MM.1S (cell line): ENCODE data around the gene PTPRR.

Experiments
- DNase-seq: peaks from one replicate; pipeline ENCODE4 v3.0.0-alpha.2; 2015
- H2AFZ ChIP-seq: fragments of 300-600 bp; sonication (generic); 2 replicates; pipeline ENCODE4 v1.6.0; 2016; ENCODE audit warnings: antibody characterized with exemption, low read length
- H3F3A ChIP-seq: fragments of 300-600 bp; sonication (generic); 2 replicates; pipeline ENCODE4 v1.6.1; 2016; ENCODE audit warnings: mild to moderate bottlenecking, antibody characterized with exemption, low read length, moderate library complexity, mixed read lengths; ENCODE audit not compliant: insufficient read depth
- H3K27ac ChIP-seq: fragments of 300-600 bp; sonication (generic); 2 replicates; pipeline ENCODE4 v1.5.1; 2016; ENCODE audit warnings: mild to moderate bottlenecking, low read length
- H3K27me3 ChIP-seq: fragments of 300-600 bp; sonication (generic); replicated peaks from 2 replicates; pipeline ENCODE4 v1.6.0; 2016; ENCODE audit warnings: low read length; ENCODE audit not compliant: insufficient read depth
- H3K36me3 ChIP-seq: fragments of 300-600 bp; sonication (generic); replicated peaks from 2 replicates; pipeline ENCODE4 v1.6.1; 2016; ENCODE audit warnings: mild to moderate bottlenecking, low read length, mixed read lengths; ENCODE audit not compliant: insufficient read depth
- H3K4me1 ChIP-seq: fragments of 300-600 bp; sonication (generic); 2 replicates; pipeline ENCODE4 v1.6.1; 2016; ENCODE audit warnings: low read length, mixed read lengths
- H3K4me2 ChIP-seq: fragments of 300-600 bp; sonication (generic); 2 replicates; pipeline ENCODE4 v1.6.0; 2016; ENCODE audit warnings: low read depth, low read length
- H3K4me3 ChIP-seq: fragments of 300-600 bp; sonication (generic); 2 replicates; pipeline ENCODE4 v1.5.1; 2016; ENCODE audit warnings: low read length, mixed read lengths
- H3K79me2 ChIP-seq: fragments of 300-600 bp; sonication (generic); 2 replicates; pipeline ENCODE4 v1.6.1; 2016; ENCODE audit warnings: mixed run types, low read length, mixed read lengths
- H3K9ac ChIP-seq: fragments of 300-600 bp; sonication (generic); 2 replicates; pipeline ENCODE4 v1.6.1; 2016; ENCODE audit warnings: low read length, mixed read lengths
- H3K9me2 ChIP-seq: fragments of 300-600 bp; sonication (generic); replicated peaks from 2 replicates; pipeline ENCODE4 v1.6.1; 2016; ENCODE audit warnings: mild to moderate bottlenecking, low read length, mixed read lengths; ENCODE audit not compliant: insufficient read depth
- H3K9me3 ChIP-seq: fragments of 300-600 bp; sonication (generic); replicated peaks from 2 replicates; pipeline ENCODE4 v1.6.1; 2016; ENCODE audit warnings: mild to moderate bottlenecking, low read length, mixed read lengths; ENCODE audit not compliant: insufficient read depth
- H4K20me1 ChIP-seq: fragments of 300-600 bp; sonication (generic); 2 replicates; pipeline ENCODE4 v1.6.1; 2016; ENCODE audit warnings: mild to moderate bottlenecking, low read length, moderate library complexity, mixed read lengths; ENCODE audit not compliant: insufficient read depth
- CTCF ChIP-seq: fragments of 300-600 bp; sonication (generic); IDR thresholded peaks from 2 replicates; pipeline ENCODE4 v1.5.1; 2016; ENCODE audit warnings: antibody characterized with exemption, low read length, mixed read lengths
- EZH2 ChIP-seq: fragments of 300-600 bp; sonication (generic); optimal IDR thresholded peaks from 2 replicates; pipeline ENCODE3; 2017; ENCODE audit warnings: low read depth, mild to moderate bottlenecking, antibody characterized with exemption, low read length, mixed read lengths
- EZH2phosphoT487 ChIP-seq: fragments of 300-600 bp; sonication (generic); IDR thresholded peaks from 2 replicates; pipeline ENCODE4 v1.6.1; 2018; ENCODE audit warnings: antibody characterized with exemption, low read length

Gene PTPRR

GRCh38 chr12:70929029-70929428, 8.5 kb upstream of the PTPRR start:
- DNase-seq: no peak
- no peaks in the 10 kb centered on the region for H3K27me3 ChIP-seq
- no peaks in the 10 kb centered on the region for H4K20me1 ChIP-seq
- no peaks in the 10 kb centered on the region for H3K36me3 ChIP-seq
- no peaks in the 10 kb centered on the region for H3K4me1 ChIP-seq
- H3K9me2 ChIP-seq: no peaks in the 10 kb centered on the region
- H3K9ac ChIP-seq: no peak overlapping the region
- no peaks in the 10 kb centered on the region for H3F3A ChIP-seq
- H3K4me3 ChIP-seq: no peak overlapping the region
- no peaks in the 10 kb centered on the region for H3K79me2 ChIP-seq
- H3K27ac ChIP-seq: no peak overlapping the region
- H2AFZ ChIP-seq: no peak overlapping the region
- TF ChIP-seq EZH2: no peak
- no peak for TF ChIP-seq EZH2phosphoT487
- no peak for TF ChIP-seq CTCF
- H3K9me3 ChIP-seq: no peaks in the 10 kb centered on the region
- no peak overlapping the region for H3K4me2 ChIP-seq

- DNase-seq: no peak
- H3F3A ChIP-seq: no peaks in the 10 kb centered on the region
- no peak overlapping the region for H3K27ac ChIP-seq
- H3K4me3 ChIP-seq: no peak overlapping the region
- H3K9me3 ChIP-seq: no peaks in the 10 kb centered on the region
- no peak overlapping the region for H3K4me2 ChIP-seq
- H2AFZ ChIP-seq: no peak overlapping the region
- no peak for TF ChIP-seq CTCF
- TF ChIP-seq EZH2phosphoT487: no peak
- no peaks in the 10 kb centered on the region for H3K9me2 ChIP-seq
- no peaks in the 10 kb centered on the region for H3K79me2 ChIP-seq
- no peaks in the 10 kb centered on the region for H3K27me3 ChIP-seq
- H3K9ac ChIP-seq: no peak overlapping the region
- no peaks in the 10 kb centered on the region for H4K20me1 ChIP-seq
- H3K4me1 ChIP-seq: no peaks in the 10 kb centered on the region
- H3K36me3 ChIP-seq: no peaks in the 10 kb centered on the region
Observed at GRCh38 chr12:70928071-70928470, 7.5 kb upstream of the PTPRR start.

GRCh38 chr12:70927356-70927755, 6.8 kb upstream of the PTPRR start:
- H3F3A ChIP-seq: no peaks in the 10 kb centered on the region
- H3K4me3 ChIP-seq: no peak overlapping the region
- H3K9me2 ChIP-seq: no peaks in the 10 kb centered on the region
- no peaks in the 10 kb centered on the region for H3K79me2 ChIP-seq
- H3K36me3 ChIP-seq: no peaks in the 10 kb centered on the region
- no peaks in the 10 kb centered on the region for H3K9me3 ChIP-seq
- TF ChIP-seq CTCF (no peak), EZH2 (no peak), EZH2phosphoT487 (no peak)
- no peaks in the 10 kb centered on the region for H4K20me1 ChIP-seq
- H3K4me1 ChIP-seq: no peaks in the 10 kb centered on the region
- no peaks in the 10 kb centered on the region for H3K27me3 ChIP-seq
- no peak for DNase-seq
- no peak overlapping the region for H3K4me2 ChIP-seq
- H3K27ac ChIP-seq: no peak overlapping the region
- H2AFZ ChIP-seq: no peak overlapping the region
- no peak overlapping the region for H3K9ac ChIP-seq

GRCh38 chr12:70925539-70925938, 5.0 kb upstream of the PTPRR start:
- no peaks in the 10 kb centered on the region for H3K27me3 ChIP-seq
- no peak overlapping the region for H2AFZ ChIP-seq
- no peaks in the 10 kb centered on the region for H3K36me3 ChIP-seq
- no peak overlapping the region for H3K4me3 ChIP-seq
- H3K9me2 ChIP-seq: no peaks in the 10 kb centered on the region
- TF ChIP-seq EZH2phosphoT487 (no peak), EZH2 (no peak), CTCF (no peak)
- H3K4me2 ChIP-seq: no peak overlapping the region
- H3K27ac ChIP-seq: no peak overlapping the region
- no peaks in the 10 kb centered on the region for H3K79me2 ChIP-seq
- no peaks in the 10 kb centered on the region for H3K4me1 ChIP-seq
- no peak overlapping the region for H3K9ac ChIP-seq
- no peaks in the 10 kb centered on the region for H3F3A ChIP-seq
- no peak for DNase-seq
- no peaks in the 10 kb centered on the region for H3K9me3 ChIP-seq
- H4K20me1 ChIP-seq: no peaks in the 10 kb centered on the region
